ENCODE data around the gene UCP2.

The UCP2 gene

GRCh38 chr11:73999581-74000306 lies 17.1 kb upstream of the UCP2 start:
- no peak for DNase-seq
- Histone ChIP-seq H3K27ac (no peak overlapping the region), H3K4me3 (ENCODE audit: low read depth, low read length) (no peak overlapping the region), H3K36me3 (replicated peaks) (no peaks in the 10 kb centered on the region), H3K27me3 (replicated peaks) (no peaks in the 10 kb centered on the region)
- in situ Hi-C loops (cut with HindIII; ENCODE audit: low pct_ligation_motif_present, low sequenced_read_pairs) = no loop called here
- no peak for TF ChIP-seq CTCF (IDR thresholded peaks at IDR 0.05; ENCODE audit: low read depth, low read length, missing control alignments)

- in situ Hi-C loops (cut with HindIII; ENCODE audit: low pct_ligation_motif_present, low sequenced_read_pairs) = no loop called here
- H3K27me3 ChIP-seq (replicated peaks) = no peaks in the 10 kb centered on the region
- DNase-seq = no peak
- no peak overlapping the region for H3K4me3 ChIP-seq (ENCODE audit: low read depth, low read length)
- no peak for TF ChIP-seq CTCF (IDR thresholded peaks at IDR 0.05; ENCODE audit: low read depth, low read length, missing control alignments)
- no peak overlapping the region for H3K27ac ChIP-seq
- H3K36me3 ChIP-seq (replicated peaks) = no peaks in the 10 kb centered on the region
Measured at GRCh38 chr11:73998846-73999575, 16.4 kb upstream of the UCP2 start.

GRCh38 chr11:73997120-73997770 lies 14.6 kb upstream of the UCP2 start:
- Histone ChIP-seq H3K27me3 (replicated peaks) (no peaks in the 10 kb centered on the region), H3K27ac (no peak overlapping the region), H3K36me3 (replicated peaks) (no peaks in the 10 kb centered on the region), H3K4me3 (ENCODE audit: low read depth, low read length) (no peak overlapping the region)
- no peak for TF ChIP-seq CTCF (IDR thresholded peaks at IDR 0.05; ENCODE audit: low read depth, low read length, missing control alignments)
- in situ Hi-C loops (cut with HindIII; ENCODE audit: low pct_ligation_motif_present, low sequenced_read_pairs) = no loop called here
- no peak for DNase-seq

- Histone ChIP-seq H3K36me3 (replicated peaks) (no peaks in the 10 kb centered on the region), H3K4me3 (ENCODE audit: low read depth, low read length) (no peak overlapping the region), H3K27ac (no peak overlapping the region), H3K27me3 (replicated peaks) (no peaks in the 10 kb centered on the region)
- DNase-seq = no peak
- TF ChIP-seq CTCF (IDR thresholded peaks at IDR 0.05; ENCODE audit: low read depth, low read length, missing control alignments) = no peak
- in situ Hi-C loops (cut with HindIII; ENCODE audit: low pct_ligation_motif_present, low sequenced_read_pairs) = no loop called here
Measured at GRCh38 chr11:73996161-73996747, 13.6 kb upstream of the UCP2 start.

- TF ChIP-seq CTCF (IDR thresholded peaks at IDR 0.05; ENCODE audit: low read depth, low read length, missing control alignments) = no peak
- Histone ChIP-seq H3K4me3 (ENCODE audit: low read depth, low read length) (no peak overlapping the region), H3K36me3 (replicated peaks) (no peaks in the 10 kb centered on the region), H3K27ac (no peak overlapping the region), H3K27me3 (replicated peaks) (no peaks in the 10 kb centered on the region)
- no peak for DNase-seq
- in situ Hi-C loops (cut with HindIII; ENCODE audit: low pct_ligation_motif_present, low sequenced_read_pairs) = no loop called here
Measured at GRCh38 chr11:73995731-73996130, 13.1 kb upstream of the UCP2 start.

Measured in brain microvascular endothelial cell (primary cell).